Kidney (tissue), 14 donors: ENCODE results near the gene KCNJ11. TPM values are rescaled to one million over a fixed set of nuclear protein-coding genes. Genes with fewer than 3 reads are reported as not detected.

Source experiments
- DNase-seq, 5 donors: peaks; one replicate each; pipeline ENCODE4 v3.0.0-alpha.2; 2013 to 2020
- FAIRE-seq: peaks from 2 replicates; lab custom pipeline; 2012; peaks lifted over from hg19 to GRCh38; lab: Jason Lieb, UNC
- H3K27ac ChIP-seq, 2 donors: one replicate each; pipeline ENCODE4 v1.7.0; 2013; ENCODE audit warnings: low read depth in 2 of 2, low read length in 2 of 2, inconsistent platforms in 1 of 2
- H3K27me3 ChIP-seq: one replicate; pipeline ENCODE4 v1.7.1; 2013; ENCODE audit warnings: low read length, inconsistent platforms; ENCODE audit not compliant: control insufficient read depth, insufficient read depth
- H3K36me3 ChIP-seq, 3 donors: one replicate each; pipeline versions ENCODE4 v1.7.0 to v1.7.1; 2013; ENCODE audit warnings: low read length in 3 of 3, control low read depth in 1 of 3, inconsistent platforms in 1 of 3; ENCODE audit not compliant: insufficient read depth in 3 of 3, control insufficient read depth in 2 of 3
- H3K4me1 ChIP-seq, 3 donors: one replicate each; pipeline versions ENCODE4 v1.7.0 to v1.7.1; 2013; ENCODE audit warnings: low read length in 3 of 3, inconsistent platforms in 1 of 3, low read depth in 1 of 3; ENCODE audit not compliant: control insufficient read depth in 2 of 3, insufficient read depth in 2 of 3
- H3K4me3 ChIP-seq, 3 donors: one replicate each; pipeline versions ENCODE4 v1.7.0 to v1.8.1; 2013; ENCODE audit warnings: low read length in 3 of 3, control low read depth in 1 of 3, inconsistent platforms in 1 of 3
- H3K9ac ChIP-seq, 3 donors: one replicate each; pipeline versions ENCODE4 v1.7.0 to v1.7.1; 2013; ENCODE audit warnings: low read length in 3 of 3, control low read depth in 1 of 3, inconsistent platforms in 1 of 3
- H3K9me3 ChIP-seq, 3 donors: one replicate each; pipeline versions ENCODE4 v1.7.0 to v1.7.1; 2013; ENCODE audit warnings: low read length in 3 of 3, control low read depth in 1 of 3, inconsistent platforms in 1 of 3; ENCODE audit not compliant: control insufficient read depth in 2 of 3, insufficient read depth in 1 of 3
- intact Hi-C: fragments of 100-400 bp; cut with DNase I; formaldehyde crosslinking; loops from one replicate; pipeline ENCODE4 v1.11.1; 2022
- polyA plus RNA-seq: library from polyadenylated mRNA; stranded (reverse); fragments of 350-450 nt; fragmentation: Illumina TruSeq; extraction: RNeasy Lipid Tissue Mini Kit (QIAGEN cat#74804); gene quantifications from one replicate; pipeline ENCODE4 v1.2.3, GENCODE V29; 2014; ENCODE audit warnings: low read depth, low replicate concordance; ENCODE audit not compliant: insufficient read depth
- total RNA-seq: library from RNA; stranded (reverse); fragmentation: NEBNext Ultra II Directional; extraction: Animal tissue kit (Norgen Biotek cat#: 25700); gene quantifications from one replicate; pipeline ENCODE4 v1.2.1, GENCODE V29; 2021
- TF ChIP-seq, protein P1 (sequence below): IDR thresholded peaks from 3 replicates; pipeline ENCODE4 v1.5.1; 2012; ENCODE audit warnings: mild to moderate bottlenecking, moderate library complexity, borderline replicate concordance; ENCODE audit not compliant: insufficient read depth; ENCODE audit errors: extremely low read depth
- donor health status: control.
- donor health status: control.
- donor health status: control.
- donor health status: control.
- donor health status: control.
- donor health status: DM: yes; HTN: yes; CAD: no.
- donor health status: Normal renal cell carcinoma (clear cell type).

Gene KCNJ11
- total and polyA plus RNA-seq, 2 donors from 2014 or later: 3.6 to 4.8 TPM

- Histone ChIP-seq H3K9ac (no peak overlapping the region), H3K27ac (peak overlapping the region in 1 of 2 donors; percentile 24), H3K36me3 (no peaks in the 10 kb centered on the region), H3K4me1 (peaks cover 0 to 10% (median 0%) of the 10 kb centered on the region in 3 donors), H3K4me3 (no peak overlapping the region), H3K27me3 (no peaks in the 10 kb centered on the region), H3K9me3 (no peaks in the 10 kb centered on the region)
- DNase-seq (no peak), FAIRE-seq (no peak)
- intact Hi-C loops: no loop called here
- TF ChIP-seq, protein P1, sequence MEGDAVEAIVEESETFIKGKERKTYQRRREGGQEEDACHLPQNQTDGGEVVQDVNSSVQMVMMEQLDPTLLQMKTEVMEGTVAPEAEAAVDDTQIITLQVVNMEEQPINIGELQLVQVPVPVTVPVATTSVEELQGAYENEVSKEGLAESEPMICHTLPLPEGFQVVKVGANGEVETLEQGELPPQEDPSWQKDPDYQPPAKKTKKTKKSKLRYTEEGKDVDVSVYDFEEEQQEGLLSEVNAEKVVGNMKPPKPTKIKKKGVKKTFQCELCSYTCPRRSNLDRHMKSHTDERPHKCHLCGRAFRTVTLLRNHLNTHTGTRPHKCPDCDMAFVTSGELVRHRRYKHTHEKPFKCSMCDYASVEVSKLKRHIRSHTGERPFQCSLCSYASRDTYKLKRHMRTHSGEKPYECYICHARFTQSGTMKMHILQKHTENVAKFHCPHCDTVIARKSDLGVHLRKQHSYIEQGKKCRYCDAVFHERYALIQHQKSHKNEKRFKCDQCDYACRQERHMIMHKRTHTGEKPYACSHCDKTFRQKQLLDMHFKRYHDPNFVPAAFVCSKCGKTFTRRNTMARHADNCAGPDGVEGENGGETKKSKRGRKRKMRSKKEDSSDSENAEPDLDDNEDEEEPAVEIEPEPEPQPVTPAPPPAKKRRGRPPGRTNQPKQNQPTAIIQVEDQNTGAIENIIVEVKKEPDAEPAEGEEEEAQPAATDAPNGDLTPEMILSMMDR: no peak
Measured at GRCh38 chr11:17411418-17411817, 23.0 kb upstream of the KCNJ11 start.

- DNase-seq: peak in 1 of 5 donors; percentile 46
- TF ChIP-seq, protein P1: no peak
- FAIRE-seq: no peak
Measured at GRCh38 chr11:17410606-17411379, 22.3 kb upstream of the KCNJ11 start.

DNA sequence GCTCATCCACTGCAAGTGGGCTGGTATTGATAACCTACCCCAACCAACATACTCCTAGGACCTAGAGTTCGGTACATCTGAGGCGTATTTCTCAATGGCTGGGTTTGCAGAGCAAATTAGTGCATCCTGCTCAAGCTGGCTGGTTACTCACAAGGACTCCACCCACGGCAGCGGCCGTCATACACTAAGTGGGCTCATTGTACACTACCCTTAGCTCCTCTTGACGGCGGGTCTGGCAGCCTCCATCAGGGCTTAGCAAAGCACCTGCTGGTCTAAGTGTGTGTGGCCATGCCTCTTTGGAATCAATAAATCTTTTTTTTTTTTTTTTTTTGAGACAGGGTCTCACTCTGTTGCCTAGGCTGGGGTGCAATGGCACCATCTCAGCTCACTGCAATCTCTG lies 20.2 kb upstream of the KCNJ11 start:
- Histone ChIP-seq H3K9me3 (no peaks in the 10 kb centered on the region), H3K4me1 (peaks cover 0 to 16% (median 0%) of the 10 kb centered on the region in 3 donors), H3K9ac (no peak overlapping the region), H3K4me3 (no peak overlapping the region), H3K27me3 (no peaks in the 10 kb centered on the region), H3K36me3 (no peaks in the 10 kb centered on the region), H3K27ac (no peak overlapping the region)
- TF ChIP-seq, protein P1: no peak
- FAIRE-seq (no peak), DNase-seq (peak in 1 of 5 donors; percentile 45)
- intact Hi-C loops: no loop called here

More at GRCh38 chr11:17410606-17411379, 22.3 kb upstream of the KCNJ11 start:
- no peak overlapping the region for H3K9ac ChIP-seq
- peaks cover 0 to 16% (median 0%) of the 10 kb centered on the region in 3 donors for H3K4me1 ChIP-seq
- intact Hi-C loops: no loop called here
- no peaks in the 10 kb centered on the region for H3K36me3 ChIP-seq
- H3K27me3 ChIP-seq: no peaks in the 10 kb centered on the region
- no peak overlapping the region for H3K27ac ChIP-seq
- no peaks in the 10 kb centered on the region for H3K9me3 ChIP-seq
- no peak overlapping the region for H3K4me3 ChIP-seq
